ENCODE data around the gene TIMM22.

Gene TIMM22

DNA sequence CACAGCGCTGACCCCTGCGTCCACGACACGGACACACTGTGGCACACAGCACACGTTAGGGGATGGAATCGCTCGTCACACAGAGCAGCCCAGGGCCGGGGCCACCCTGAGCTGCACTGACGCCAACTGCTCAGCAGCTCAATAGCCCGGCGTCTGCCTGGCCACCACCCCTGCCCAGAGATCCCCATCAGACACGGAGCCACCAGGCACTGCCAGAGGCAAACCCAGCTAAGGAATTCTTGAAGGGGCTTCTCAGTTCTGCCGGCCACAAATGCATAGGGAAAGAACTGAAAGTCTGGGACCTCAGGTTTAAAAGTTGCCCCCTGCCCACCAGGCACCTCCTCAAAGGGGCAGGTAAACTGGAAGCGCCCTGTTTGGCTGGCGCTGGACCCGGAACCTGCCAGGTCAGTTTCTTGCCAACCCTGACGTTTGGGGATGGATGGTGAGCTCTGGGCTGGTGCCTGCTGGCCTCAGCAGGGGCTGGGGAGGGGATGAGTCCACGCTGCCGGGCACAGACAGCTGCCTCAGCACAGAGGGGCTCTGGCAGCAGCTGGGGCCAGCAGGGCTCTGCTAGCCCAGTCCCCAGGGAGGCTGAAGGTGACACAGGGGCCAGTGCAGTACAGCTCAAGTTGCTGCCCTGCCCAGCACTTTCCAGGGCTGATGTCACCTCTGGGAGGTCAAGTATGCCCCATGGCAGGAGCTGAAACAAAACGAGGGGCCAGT lies 33.2 kb downstream of the TIMM22 start:
- DNase-seq: no peak
- Histone ChIP-seq H3K27ac (ENCODE audit: insufficient read depth, low read length, poor library complexity, severe bottlenecking) (no peak overlapping the region), H3K4me1 (ENCODE audit: control insufficient read depth, insufficient read depth, low read length, poor library complexity, severe bottlenecking) (no peaks in the 10 kb centered on the region), H3K27me3 (replicated peaks; ENCODE audit: control insufficient read depth, insufficient read depth, low read length, poor library complexity, severe bottlenecking) (no peaks in the 10 kb centered on the region), H3K4me3 (ENCODE audit: insufficient read depth, low read depth, low read length, poor library complexity, severe bottlenecking) (no peak overlapping the region), H3K9me3 (ENCODE audit: control insufficient read depth, low read length) (no peaks in the 10 kb centered on the region), H3K36me3 (ENCODE audit: control insufficient read depth, insufficient read depth, low read length) (peaks cover 17% of the 10 kb centered on the region)

DNA sequence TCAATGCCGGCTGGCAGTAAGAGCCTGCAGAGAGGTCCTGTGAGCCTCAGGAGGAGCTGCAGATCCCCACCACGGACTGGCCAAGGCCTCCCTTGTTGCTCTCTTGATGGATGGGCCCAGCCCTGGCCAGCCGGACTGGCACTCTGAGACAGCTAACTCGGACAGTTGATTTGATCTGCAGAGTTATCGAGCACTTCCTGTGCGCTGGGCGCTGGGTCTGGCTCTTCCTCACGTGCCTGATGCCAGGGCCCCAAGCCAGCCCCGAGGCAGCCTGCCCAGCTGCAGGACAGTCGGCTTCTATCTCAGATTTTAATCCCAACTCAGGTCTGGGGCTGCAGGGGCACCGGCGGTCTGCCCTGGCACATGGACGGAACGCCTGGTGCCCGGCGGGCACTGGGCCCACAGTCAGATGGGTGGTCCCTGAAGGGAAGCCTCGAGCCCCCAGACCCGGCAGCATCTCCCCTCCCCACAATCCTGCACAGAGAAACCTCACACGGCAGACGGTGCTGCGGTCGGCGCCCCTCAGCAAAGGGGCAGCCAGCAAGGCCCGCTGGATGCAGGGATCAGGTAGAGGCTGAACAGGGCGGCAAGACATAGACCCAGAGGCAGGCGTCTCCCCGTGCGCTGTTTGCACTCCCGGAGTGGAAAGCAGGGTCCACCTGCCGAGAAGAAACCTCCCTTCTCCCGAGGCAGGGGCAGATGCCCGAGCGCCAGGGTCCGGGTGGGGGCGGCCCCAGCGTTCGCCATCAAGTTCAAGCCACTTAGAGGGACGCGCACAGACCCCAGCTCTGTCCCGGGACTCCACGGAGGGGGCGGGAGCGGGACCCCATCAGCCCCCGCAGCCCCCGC lies 34.0 kb downstream of the TIMM22 start:
- Histone ChIP-seq H3K9me3 (ENCODE audit: control insufficient read depth, low read length) (no peaks in the 10 kb centered on the region), H3K27me3 (replicated peaks; ENCODE audit: control insufficient read depth, insufficient read depth, low read length, poor library complexity, severe bottlenecking) (no peaks in the 10 kb centered on the region), H3K27ac (ENCODE audit: insufficient read depth, low read length, poor library complexity, severe bottlenecking) (no peak overlapping the region), H3K4me3 (ENCODE audit: insufficient read depth, low read depth, low read length, poor library complexity, severe bottlenecking) (no peak overlapping the region), H3K4me1 (ENCODE audit: control insufficient read depth, insufficient read depth, low read length, poor library complexity, severe bottlenecking) (no peaks in the 10 kb centered on the region), H3K36me3 (ENCODE audit: control insufficient read depth, insufficient read depth, low read length) (peaks cover 15% of the 10 kb centered on the region)
- no peak for DNase-seq

DNA sequence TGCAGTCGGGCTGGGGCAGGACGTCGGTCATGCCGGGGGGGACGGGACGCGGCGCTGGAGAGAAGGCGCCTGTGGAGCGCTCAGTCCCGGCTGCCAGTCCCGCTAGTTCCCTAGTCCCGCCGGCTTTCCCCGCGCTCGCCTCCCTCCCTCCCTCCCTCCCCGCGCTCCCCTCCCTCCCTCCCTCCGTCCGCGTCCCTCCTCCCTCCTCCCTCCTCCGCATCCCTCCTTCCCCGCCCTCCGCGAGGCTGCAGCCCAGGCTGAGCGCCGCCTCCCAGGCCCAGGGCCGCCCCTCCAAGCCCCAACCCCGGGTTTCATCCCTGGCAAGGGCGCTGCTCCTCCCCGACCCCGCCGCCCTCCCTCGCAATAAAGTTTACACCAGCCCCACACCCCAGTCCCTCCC lies 34.8 kb downstream of the TIMM22 start:
- Histone ChIP-seq H3K9me3 (ENCODE audit: control insufficient read depth, low read length) (no peaks in the 10 kb centered on the region), H3K27me3 (replicated peaks; ENCODE audit: control insufficient read depth, insufficient read depth, low read length, poor library complexity, severe bottlenecking) (no peaks in the 10 kb centered on the region), H3K4me3 (ENCODE audit: insufficient read depth, low read depth, low read length, poor library complexity, severe bottlenecking) (no peak overlapping the region), H3K4me1 (ENCODE audit: control insufficient read depth, insufficient read depth, low read length, poor library complexity, severe bottlenecking) (no peaks in the 10 kb centered on the region), H3K36me3 (ENCODE audit: control insufficient read depth, insufficient read depth, low read length) (peaks cover 9% of the 10 kb centered on the region), H3K27ac (ENCODE audit: insufficient read depth, low read length, poor library complexity, severe bottlenecking) (no peak overlapping the region)
- DNase-seq: no peak

DNA sequence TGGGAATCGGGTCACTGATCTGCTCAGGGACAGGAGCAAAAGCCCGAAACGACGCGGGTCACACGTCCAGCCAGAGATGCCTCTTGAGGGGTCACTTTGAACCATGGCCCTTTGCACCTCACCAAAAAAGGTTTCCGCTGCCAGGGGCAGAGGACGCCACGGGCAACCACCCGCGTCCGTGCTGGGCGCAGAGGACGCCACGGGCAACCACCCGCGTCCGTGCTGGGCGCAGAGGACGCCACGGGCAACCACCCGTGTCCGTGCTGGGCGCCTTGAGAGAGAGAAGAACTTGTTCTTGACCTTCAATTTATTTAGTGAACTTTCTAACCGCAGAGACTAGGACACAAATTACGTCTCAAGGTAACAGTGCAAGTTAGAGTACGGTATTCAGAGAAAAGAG lies 35.5 kb downstream of the TIMM22 start:
- Histone ChIP-seq H3K27ac (ENCODE audit: insufficient read depth, low read length, poor library complexity, severe bottlenecking) (no peak overlapping the region), H3K36me3 (ENCODE audit: control insufficient read depth, insufficient read depth, low read length) (peaks cover 6% of the 10 kb centered on the region), H3K9me3 (ENCODE audit: control insufficient read depth, low read length) (no peaks in the 10 kb centered on the region), H3K4me3 (ENCODE audit: insufficient read depth, low read depth, low read length, poor library complexity, severe bottlenecking) (no peak overlapping the region), H3K4me1 (ENCODE audit: control insufficient read depth, insufficient read depth, low read length, poor library complexity, severe bottlenecking) (no peaks in the 10 kb centered on the region), H3K27me3 (replicated peaks; ENCODE audit: control insufficient read depth, insufficient read depth, low read length, poor library complexity, severe bottlenecking) (no peaks in the 10 kb centered on the region)
- no peak for DNase-seq

DNA sequence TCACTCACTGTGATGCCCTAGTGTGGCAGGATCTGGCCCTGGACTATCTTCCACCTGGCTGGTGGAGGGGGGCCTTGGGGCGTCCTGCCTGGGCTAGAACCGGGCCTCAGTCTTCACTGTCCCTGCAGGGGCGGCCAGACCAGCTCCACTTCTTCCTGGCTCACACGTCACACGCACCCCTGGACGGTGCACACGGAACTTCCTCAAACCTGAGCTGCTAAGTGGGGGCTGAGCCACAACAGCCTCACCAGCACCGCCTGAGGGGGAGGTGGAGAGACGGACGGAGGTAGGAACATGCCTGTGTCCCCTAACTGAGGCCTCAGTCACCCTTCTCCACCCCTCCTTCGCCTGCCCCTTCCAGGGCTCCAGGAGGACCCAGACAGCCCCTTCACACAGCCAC lies 36.6 kb downstream of the TIMM22 start:
- H3K27ac ChIP-seq (ENCODE audit: insufficient read depth, low read length, poor library complexity, severe bottlenecking): no peak overlapping the region
- no peak for DNase-seq
- H3K4me3 ChIP-seq (ENCODE audit: insufficient read depth, low read depth, low read length, poor library complexity, severe bottlenecking): no peak overlapping the region
- no peaks in the 10 kb centered on the region for H3K27me3 ChIP-seq (replicated peaks; ENCODE audit: control insufficient read depth, insufficient read depth, low read length, poor library complexity, severe bottlenecking)
- no peaks in the 10 kb centered on the region for H3K4me1 ChIP-seq (ENCODE audit: control insufficient read depth, insufficient read depth, low read length, poor library complexity, severe bottlenecking)
- H3K9me3 ChIP-seq (ENCODE audit: control insufficient read depth, low read length): no peaks in the 10 kb centered on the region
- H3K36me3 ChIP-seq (ENCODE audit: control insufficient read depth, insufficient read depth, low read length): peaks cover 13% of the 10 kb centered on the region

DNA sequence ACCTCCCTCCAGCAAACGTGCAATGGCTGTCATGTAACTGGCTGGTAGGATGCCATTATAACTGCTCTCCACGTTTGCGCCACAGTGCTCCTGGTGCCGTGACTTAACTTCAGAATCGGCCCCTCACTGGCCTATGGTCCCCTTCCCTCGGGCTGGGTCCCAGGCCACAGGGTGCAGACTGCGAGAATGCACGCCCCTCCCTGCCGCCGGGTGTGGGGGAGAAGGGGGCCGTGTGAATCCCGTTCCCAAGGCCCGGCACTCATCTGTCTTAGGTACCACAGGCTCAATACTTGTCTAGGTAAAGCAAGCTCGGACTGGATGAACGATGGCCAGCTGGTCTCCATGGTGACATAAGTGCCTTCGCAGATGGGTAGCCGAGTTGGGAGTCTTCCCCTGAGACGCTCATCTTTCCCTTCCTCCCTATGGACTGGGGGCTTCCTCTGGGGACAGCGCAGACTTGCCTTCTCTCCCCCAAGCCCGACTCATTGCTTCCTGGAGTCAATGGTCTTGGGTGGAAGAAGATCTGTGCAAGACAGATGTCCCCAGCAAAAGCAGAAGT lies 37.8 kb downstream of the TIMM22 start:
- Histone ChIP-seq H3K36me3 (ENCODE audit: control insufficient read depth, insufficient read depth, low read length) (peaks cover 13% of the 10 kb centered on the region), H3K4me1 (ENCODE audit: control insufficient read depth, insufficient read depth, low read length, poor library complexity, severe bottlenecking) (no peaks in the 10 kb centered on the region), H3K9me3 (ENCODE audit: control insufficient read depth, low read length) (no peaks in the 10 kb centered on the region), H3K27ac (ENCODE audit: insufficient read depth, low read length, poor library complexity, severe bottlenecking) (no peak overlapping the region), H3K4me3 (ENCODE audit: insufficient read depth, low read depth, low read length, poor library complexity, severe bottlenecking) (no peak overlapping the region), H3K27me3 (replicated peaks; ENCODE audit: control insufficient read depth, insufficient read depth, low read length, poor library complexity, severe bottlenecking) (no peaks in the 10 kb centered on the region)
- no peak for DNase-seq

DNA sequence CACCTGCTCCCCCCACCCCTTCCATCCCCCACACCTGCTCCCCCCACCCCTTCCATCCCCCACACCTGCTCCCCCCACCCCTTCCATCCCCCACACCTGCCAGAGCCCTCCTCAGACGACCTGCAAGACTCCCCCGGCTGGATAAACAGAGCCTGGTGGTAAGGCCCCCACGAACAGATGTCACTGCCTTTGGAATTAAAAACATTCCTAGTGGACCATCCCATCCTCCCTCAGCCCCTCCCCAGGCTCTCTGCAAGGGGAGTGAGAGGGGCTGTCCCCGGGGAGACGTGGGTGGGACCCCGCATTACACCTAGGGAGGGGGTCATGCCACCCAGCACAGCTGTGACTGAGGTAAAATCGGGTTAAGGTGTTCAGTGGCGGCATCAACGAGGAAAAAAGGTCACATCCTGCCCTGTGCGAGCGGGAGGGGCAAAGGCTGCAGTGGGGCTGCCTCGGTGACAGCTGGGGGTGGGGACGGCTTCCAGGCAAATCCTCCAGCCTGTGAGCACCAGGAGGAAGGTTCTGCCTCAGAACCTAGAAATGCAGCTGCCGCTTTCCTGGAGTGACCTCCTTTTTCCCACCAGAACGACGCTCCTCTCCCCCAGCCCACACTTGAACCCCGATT lies 38.7 kb downstream of the TIMM22 start:
- no peaks in the 10 kb centered on the region for H3K4me1 ChIP-seq (ENCODE audit: control insufficient read depth, insufficient read depth, low read length, poor library complexity, severe bottlenecking)
- H3K9me3 ChIP-seq (ENCODE audit: control insufficient read depth, low read length): no peaks in the 10 kb centered on the region
- DNase-seq: no peak
- peaks cover 15% of the 10 kb centered on the region for H3K36me3 ChIP-seq (ENCODE audit: control insufficient read depth, insufficient read depth, low read length)
- no peak overlapping the region for H3K4me3 ChIP-seq (ENCODE audit: insufficient read depth, low read depth, low read length, poor library complexity, severe bottlenecking)
- H3K27me3 ChIP-seq (replicated peaks; ENCODE audit: control insufficient read depth, insufficient read depth, low read length, poor library complexity, severe bottlenecking): no peaks in the 10 kb centered on the region
- no peak overlapping the region for H3K27ac ChIP-seq (ENCODE audit: insufficient read depth, low read length, poor library complexity, severe bottlenecking)

DNA sequence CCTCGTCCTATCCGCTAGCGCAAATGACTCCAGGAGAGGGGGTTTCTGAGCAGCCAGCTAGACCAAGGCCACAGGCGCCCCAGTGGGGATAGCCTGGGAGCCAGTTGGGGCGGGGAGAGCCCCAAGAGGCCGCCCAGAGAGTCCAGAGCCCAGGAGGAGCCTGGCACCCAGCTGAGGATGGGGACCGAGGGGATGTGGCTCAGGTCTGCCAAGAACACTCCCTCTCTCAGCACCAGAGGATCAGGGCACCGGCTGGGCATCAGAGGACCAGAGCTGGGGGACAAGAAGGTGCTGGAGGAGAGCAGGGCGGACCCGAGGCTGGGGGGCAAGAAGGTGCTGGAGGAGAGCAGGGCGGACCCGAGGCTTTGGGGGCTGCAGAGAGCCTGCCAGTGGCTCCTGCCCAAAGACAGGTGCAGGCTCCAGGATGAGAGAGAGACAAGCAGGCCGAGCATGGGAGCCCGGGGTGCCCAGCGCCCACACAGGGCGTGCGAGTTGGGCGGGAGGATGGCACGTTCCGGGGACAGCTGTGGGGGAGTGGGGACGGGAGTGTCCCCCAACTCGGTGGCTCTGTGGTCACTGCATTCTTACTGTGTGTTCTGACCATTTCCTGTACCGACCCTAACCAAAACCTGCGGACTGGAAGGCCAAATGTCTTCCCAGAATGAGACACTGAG lies 39.4 kb downstream of the TIMM22 start:
- no peaks in the 10 kb centered on the region for H3K9me3 ChIP-seq (ENCODE audit: control insufficient read depth, low read length)
- H3K27me3 ChIP-seq (replicated peaks; ENCODE audit: control insufficient read depth, insufficient read depth, low read length, poor library complexity, severe bottlenecking): no peaks in the 10 kb centered on the region
- no peak overlapping the region for H3K4me3 ChIP-seq (ENCODE audit: insufficient read depth, low read depth, low read length, poor library complexity, severe bottlenecking)
- peaks cover 18% of the 10 kb centered on the region for H3K36me3 ChIP-seq (ENCODE audit: control insufficient read depth, insufficient read depth, low read length)
- no peak overlapping the region for H3K27ac ChIP-seq (ENCODE audit: insufficient read depth, low read length, poor library complexity, severe bottlenecking)
- no peaks in the 10 kb centered on the region for H3K4me1 ChIP-seq (ENCODE audit: control insufficient read depth, insufficient read depth, low read length, poor library complexity, severe bottlenecking)
- DNase-seq: no peak

DNA sequence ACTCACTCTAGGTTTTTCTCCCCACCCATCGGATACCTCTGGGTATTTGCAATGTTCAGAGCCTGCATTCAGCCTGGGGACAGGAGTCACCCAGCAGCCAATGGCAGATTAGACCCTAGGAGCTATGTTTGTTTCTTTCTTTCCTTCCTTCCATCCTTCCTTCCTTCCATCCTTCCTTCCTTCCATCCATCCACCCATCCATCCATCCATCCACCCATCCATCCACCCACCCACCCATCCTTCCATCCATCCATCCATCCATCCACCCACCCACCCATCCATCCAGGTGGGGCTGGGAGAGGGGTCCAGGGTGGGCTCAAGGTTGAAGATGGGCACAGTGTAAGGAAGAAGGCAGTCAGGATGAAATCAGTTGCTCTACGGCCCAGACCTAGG lies 39.9 kb downstream of the TIMM22 start:
- H3K27me3 ChIP-seq (replicated peaks; ENCODE audit: control insufficient read depth, insufficient read depth, low read length, poor library complexity, severe bottlenecking): no peaks in the 10 kb centered on the region
- H3K9me3 ChIP-seq (ENCODE audit: control insufficient read depth, low read length): no peaks in the 10 kb centered on the region
- peaks cover 20% of the 10 kb centered on the region for H3K36me3 ChIP-seq (ENCODE audit: control insufficient read depth, insufficient read depth, low read length)
- no peak overlapping the region for H3K27ac ChIP-seq (ENCODE audit: insufficient read depth, low read length, poor library complexity, severe bottlenecking)
- no peak for DNase-seq
- H3K4me3 ChIP-seq (ENCODE audit: insufficient read depth, low read depth, low read length, poor library complexity, severe bottlenecking): no peak overlapping the region
- H3K4me1 ChIP-seq (ENCODE audit: control insufficient read depth, insufficient read depth, low read length, poor library complexity, severe bottlenecking): no peaks in the 10 kb centered on the region
